GM23338 (cell line): ENCODE measurements around the gene RXFP2. TPM values are rescaled to one million over a fixed set of nuclear protein-coding genes. Genes with fewer than 3 reads are reported as not detected.

Source experiments
- ATAC-seq: fragments of 200-7000 bp; cut with Tn5 transposase; 3 replicates; pipeline ENCODE4 v1.9.1; 2020
- DNase-seq: peaks from one replicate; pipeline ENCODE4 v3.0.0-alpha.2; 2015; ENCODE audit warnings: low spot score
- H2AFZ ChIP-seq: fragments of 200-600 bp; sonication (generic); 2 replicates; pipeline ENCODE4 v1.8.0; 2016; ENCODE audit warnings: antibody characterized with exemption, mild to moderate bottlenecking, moderate library complexity
- H3F3A ChIP-seq: fragments of 200-600 bp; sonication (generic); replicated peaks from 2 replicates; pipeline ENCODE4 v1.8.0; 2017; ENCODE audit warnings: antibody characterized with exemption, mixed run types, low read depth
- H3K27ac ChIP-seq: fragments of 200-600 bp; sonication (generic); 2 replicates; pipeline ENCODE4 v1.6.1; 2016; ENCODE audit warnings: low read depth
- H3K27me3 ChIP-seq: fragments of 200-600 bp; sonication (generic); 2 replicates; pipeline ENCODE4 v1.8.0; 2016; ENCODE audit warnings: mild to moderate bottlenecking, mixed run types, moderate library complexity; ENCODE audit not compliant: insufficient read depth
- H3K36me3 ChIP-seq: fragments of 200-600 bp; sonication (generic); 2 replicates; pipeline ENCODE4 v1.8.0; 2016; ENCODE audit warnings: mild to moderate bottlenecking; ENCODE audit not compliant: insufficient read depth
- H3K4me1 ChIP-seq: fragments of 200-600 bp; sonication (generic); 2 replicates; pipeline ENCODE4 v1.8.0; 2016; ENCODE audit warnings: mild to moderate bottlenecking, moderate library complexity; ENCODE audit not compliant: insufficient read depth
- H3K4me2 ChIP-seq: fragments of 200-600 bp; sonication (generic); 2 replicates; pipeline ENCODE4 v1.7.1; 2017; ENCODE audit warnings: mixed run types
- H3K4me3 ChIP-seq: fragments of 200-600 bp; sonication (generic); 2 replicates; pipeline ENCODE4 v1.6.1; 2016; ENCODE audit warnings: mixed run types
- H3K79me2 ChIP-seq: fragments of 200-600 bp; sonication (generic); replicated peaks from 2 replicates; pipeline ENCODE4 v1.8.0; 2017; ENCODE audit warnings: mild to moderate bottlenecking; ENCODE audit not compliant: insufficient read depth
- H3K9me2 ChIP-seq: fragments of 200-600 bp; sonication (generic); 2 replicates; pipeline ENCODE4 v1.8.0; 2017; ENCODE audit not compliant: insufficient read depth
- H4K20me1 ChIP-seq: fragments of 200-600 bp; sonication (generic); replicated peaks from 2 replicates; pipeline ENCODE4 v1.8.0; 2017; ENCODE audit warnings: mild to moderate bottlenecking; ENCODE audit not compliant: insufficient read depth
- H3K27ac Mint-ChIP-seq: 2 replicates; pipeline ENCODE4 v1.8.0; 2020; ENCODE audit warnings: inconsistent platforms, mild to moderate bottlenecking, moderate library complexity, mixed read lengths
- H3K27me3 Mint-ChIP-seq: 3 replicates; pipeline ENCODE4 v1.8.0; 2022; ENCODE audit warnings: low read depth, mild to moderate bottlenecking, moderate library complexity, mixed read lengths, inconsistent platforms; ENCODE audit not compliant: insufficient read depth, poor library complexity
- H3K36me3 Mint-ChIP-seq: 3 replicates; pipeline ENCODE4 v1.8.0; 2021; ENCODE audit warnings: low read depth, mild to moderate bottlenecking, inconsistent platforms, moderate library complexity, mixed read lengths
- H3K4me1 Mint-ChIP-seq: 3 replicates; pipeline ENCODE4 v1.8.0; 2020; ENCODE audit warnings: mild to moderate bottlenecking, inconsistent platforms, mixed read lengths
- H3K4me3 Mint-ChIP-seq: 3 replicates; pipeline ENCODE4 v1.8.0; 2021; ENCODE audit warnings: moderate library complexity, mild to moderate bottlenecking, inconsistent platforms, mixed read lengths
- H3K9me3 Mint-ChIP-seq: 3 replicates; pipeline ENCODE4 v1.8.0; 2020; ENCODE audit warnings: moderate library complexity, mild to moderate bottlenecking, inconsistent platforms, mixed read lengths
- CREB1 ChIP-seq: fragments of 250-450 bp; sonication (Bioruptor Pico); IDR thresholded peaks from 2 replicates; pipeline ENCODE4 v1.5.0; 2020; ENCODE audit warnings: low read depth, mild to moderate bottlenecking, moderate library complexity
- CTCF ChIP-seq, 2 experiments: fragments of 200-600 bp in 1 of 2; sonication (generic) in 1 of 2; conservative IDR thresholded peaks; 2 replicates each; pipeline versions ENCODE4 v1.5.1 to v1.6.1; 2016 to 2017; ENCODE audit warnings: antibody characterized with exemption in 2 of 2, low read depth in 2 of 2, mild to moderate bottlenecking in 2 of 2, moderate library complexity in 1 of 2
- ETS1 ChIP-seq: IDR thresholded peaks from 2 replicates; pipeline ENCODE4 v1.6.1; 2016; ENCODE audit warnings: antibody characterized with exemption
- EZH2 ChIP-seq: fragments of 200-600 bp; sonication (generic); IDR thresholded peaks from one replicate; pipeline ENCODE4 v1.8.0; 2017; ENCODE audit warnings: antibody characterized with exemption, mild to moderate bottlenecking, low read depth; ENCODE audit not compliant: unreplicated experiment
- EZH2phosphoT487 ChIP-seq: fragments of 200-600 bp; sonication (generic); IDR thresholded peaks from one replicate; pipeline ENCODE4 v1.8.1; 2018; ENCODE audit warnings: antibody characterized with exemption; ENCODE audit not compliant: unreplicated experiment
- JUNB ChIP-seq: IDR thresholded peaks from one replicate; pipeline ENCODE4 v1.6.1; 2016; ENCODE audit warnings: antibody characterized with exemption; ENCODE audit not compliant: unreplicated experiment
- NANOG ChIP-seq: IDR thresholded peaks from 2 replicates; pipeline ENCODE4 v1.6.1; 2016; ENCODE audit warnings: antibody characterized with exemption, borderline replicate concordance
- POLR2AphosphoS5 ChIP-seq: IDR thresholded peaks from 2 replicates; pipeline ENCODE4 v1.6.1; 2016; ENCODE audit warnings: antibody characterized with exemption, low read depth
- STAT1 ChIP-seq: IDR thresholded peaks from one replicate; pipeline ENCODE4 v1.6.1; 2016; ENCODE audit warnings: antibody characterized with exemption; ENCODE audit not compliant: unreplicated experiment
- ZNF114 ChIP-seq: fragments of 250-450 bp; sonication (Bioruptor Pico); IDR thresholded peaks from 2 replicates; pipeline ENCODE4 v1.5.0; 2020; ENCODE audit warnings: mild to moderate bottlenecking, moderate library complexity
- ZNF331 ChIP-seq: fragments of 250-450 bp; sonication (Bioruptor Pico); IDR thresholded peaks from 2 replicates; pipeline ENCODE4 v1.5.0; 2020; ENCODE audit warnings: low read depth, mild to moderate bottlenecking, moderate library complexity
- ZNF462 ChIP-seq: fragments of 250-450 bp; sonication (Bioruptor Pico); IDR thresholded peaks from 2 replicates; pipeline ENCODE4 v1.5.0; 2020; ENCODE audit warnings: mild to moderate bottlenecking, moderate library complexity
- polyA plus RNA-seq: library from polyadenylated mRNA; unstranded; fragments of >200 nt; fragmentation: Nextera tagmentation; extraction: Ambion mirVana; gene quantifications from 2 replicates; pipeline ENCODE4 v1.2.1, GENCODE V29; 2016
- total RNA-seq: library from RNA; depleted of rRNA; stranded (reverse); fragments of >200 nt; shearing (Covaris generic); gene quantifications from 2 replicates; pipeline ENCODE4 v1.2.3, GENCODE V29; 2014
- TF ChIP-seq, protein P1 (sequence below): IDR thresholded peaks from one replicate; pipeline ENCODE4 v1.6.1; 2018; ENCODE audit warnings: antibody characterized with exemption; ENCODE audit not compliant: unreplicated experiment

RXFP2 gene
- total and polyA plus RNA-seq, 2 experiments from 2014 or later = not detected

- Mint-ChIP-seq H3K9me3 (peaks cover 28% of the 10 kb centered on the region), H3K27ac (no peak overlapping the region), H3K4me3 (no peak overlapping the region), H3K27me3 (no peaks in the 10 kb centered on the region), H3K36me3 (peaks cover 22% of the 10 kb centered on the region), H3K4me1 (no peaks in the 10 kb centered on the region)
- Histone ChIP-seq H3K4me1 (no peaks in the 10 kb centered on the region), H3K27ac (no peak overlapping the region), H3K79me2 (no peaks in the 10 kb centered on the region), H3K4me2 (no peak overlapping the region), H2AFZ (no peak overlapping the region), H3K36me3 (no peaks in the 10 kb centered on the region), H3K9me2 (peaks cover 20% of the 10 kb centered on the region; the same call in 1 of the 2 replicates), H4K20me1 (no peaks in the 10 kb centered on the region), H3K27me3 (no peaks in the 10 kb centered on the region), H3F3A (no peaks in the 10 kb centered on the region), H3K4me3 (no peak overlapping the region)
- TF ChIP-seq EZH2phosphoT487 (no peak), CTCF (conservative IDR thresholded peaks at IDR 0.05; ENCODE audit: low read depth in 2 of 2) (no peak), EZH2 (no peak), POLR2AphosphoS5 (no peak), STAT1 (no peak), NANOG (no peak), ZNF462 (CRISPR knock-in tag) (no peak), JUNB (no peak), ZNF331 (no peak), ETS1 (no peak), CREB1 (CRISPR knock-in tag) (no peak), ZNF114 (CRISPR knock-in tag) (no peak)
- TF ChIP-seq, protein P1, sequence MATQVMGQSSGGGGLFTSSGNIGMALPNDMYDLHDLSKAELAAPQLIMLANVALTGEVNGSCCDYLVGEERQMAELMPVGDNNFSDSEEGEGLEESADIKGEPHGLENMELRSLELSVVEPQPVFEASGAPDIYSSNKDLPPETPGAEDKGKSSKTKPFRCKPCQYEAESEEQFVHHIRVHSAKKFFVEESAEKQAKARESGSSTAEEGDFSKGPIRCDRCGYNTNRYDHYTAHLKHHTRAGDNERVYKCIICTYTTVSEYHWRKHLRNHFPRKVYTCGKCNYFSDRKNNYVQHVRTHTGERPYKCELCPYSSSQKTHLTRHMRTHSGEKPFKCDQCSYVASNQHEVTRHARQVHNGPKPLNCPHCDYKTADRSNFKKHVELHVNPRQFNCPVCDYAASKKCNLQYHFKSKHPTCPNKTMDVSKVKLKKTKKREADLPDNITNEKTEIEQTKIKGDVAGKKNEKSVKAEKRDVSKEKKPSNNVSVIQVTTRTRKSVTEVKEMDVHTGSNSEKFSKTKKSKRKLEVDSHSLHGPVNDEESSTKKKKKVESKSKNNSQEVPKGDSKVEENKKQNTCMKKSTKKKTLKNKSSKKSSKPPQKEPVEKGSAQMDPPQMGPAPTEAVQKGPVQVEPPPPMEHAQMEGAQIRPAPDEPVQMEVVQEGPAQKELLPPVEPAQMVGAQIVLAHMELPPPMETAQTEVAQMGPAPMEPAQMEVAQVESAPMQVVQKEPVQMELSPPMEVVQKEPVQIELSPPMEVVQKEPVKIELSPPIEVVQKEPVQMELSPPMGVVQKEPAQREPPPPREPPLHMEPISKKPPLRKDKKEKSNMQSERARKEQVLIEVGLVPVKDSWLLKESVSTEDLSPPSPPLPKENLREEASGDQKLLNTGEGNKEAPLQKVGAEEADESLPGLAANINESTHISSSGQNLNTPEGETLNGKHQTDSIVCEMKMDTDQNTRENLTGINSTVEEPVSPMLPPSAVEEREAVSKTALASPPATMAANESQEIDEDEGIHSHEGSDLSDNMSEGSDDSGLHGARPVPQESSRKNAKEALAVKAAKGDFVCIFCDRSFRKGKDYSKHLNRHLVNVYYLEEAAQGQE = no peak
- DNase-seq = no peak
- no peak for ATAC-seq
These were observed 67.8 kb downstream of the RXFP2 start for GRCh38 chr13:31807090-31807541.
